Femur (tissue), 1 donor: ENCODE measurements around the gene TTYH1.

Source experiments
- DNase-seq: peaks from one replicate; pipeline ENCODE4 v3.0.0-alpha.2; 2017

TTYH1 gene

DNA sequence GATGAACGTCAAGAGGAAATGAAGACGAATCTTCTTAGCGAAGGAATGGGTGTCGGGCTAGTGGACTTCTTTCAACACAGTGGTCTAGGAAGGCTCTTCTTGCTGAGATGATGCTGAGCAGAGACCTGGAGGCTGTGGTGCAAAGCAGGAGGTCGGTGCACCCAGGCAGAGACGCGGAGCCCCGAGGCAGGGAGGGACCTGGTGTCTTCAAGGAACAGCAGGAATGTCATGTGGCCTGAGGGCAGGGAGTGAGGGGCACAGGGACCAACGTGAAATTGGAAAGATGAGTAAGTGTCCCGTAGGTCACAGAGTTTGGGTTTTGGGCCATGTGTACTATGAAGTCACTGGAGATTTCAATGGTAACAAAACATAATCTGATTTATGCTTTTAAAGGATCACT is 69.2 kb downstream of the TTYH1 start:
- no peak for DNase-seq

DNA sequence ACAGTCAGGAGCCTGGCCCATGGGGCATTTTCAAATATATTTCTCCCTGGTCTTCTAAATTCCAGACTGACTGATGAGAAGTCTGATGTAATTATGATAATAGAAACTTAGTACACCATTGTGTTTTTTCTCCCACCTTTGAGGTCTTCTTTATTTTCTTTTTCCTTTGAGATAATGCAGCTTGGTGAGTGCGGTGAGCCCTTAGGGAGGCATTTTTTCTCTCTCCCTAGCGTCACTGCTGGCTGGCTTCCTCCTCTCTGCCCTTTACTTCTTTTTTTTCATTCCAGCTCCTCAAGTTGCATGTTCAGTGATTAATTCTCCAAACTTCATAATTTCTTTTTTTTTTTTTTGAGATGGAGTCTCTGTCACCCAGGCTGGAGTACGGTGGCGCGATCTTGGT is 70.6 kb downstream of the TTYH1 start:
- no peak for DNase-seq
